ENCODE results near the gene POLR2A. TPM values are rescaled to one million over a fixed set of nuclear protein-coding genes. Genes with fewer than 3 reads are reported as not detected.

Gene POLR2A
- total RNA-seq, 6 experiments from 2014 or later, result 36.1 to 49.9 (median 46.0) TPM

DNA sequence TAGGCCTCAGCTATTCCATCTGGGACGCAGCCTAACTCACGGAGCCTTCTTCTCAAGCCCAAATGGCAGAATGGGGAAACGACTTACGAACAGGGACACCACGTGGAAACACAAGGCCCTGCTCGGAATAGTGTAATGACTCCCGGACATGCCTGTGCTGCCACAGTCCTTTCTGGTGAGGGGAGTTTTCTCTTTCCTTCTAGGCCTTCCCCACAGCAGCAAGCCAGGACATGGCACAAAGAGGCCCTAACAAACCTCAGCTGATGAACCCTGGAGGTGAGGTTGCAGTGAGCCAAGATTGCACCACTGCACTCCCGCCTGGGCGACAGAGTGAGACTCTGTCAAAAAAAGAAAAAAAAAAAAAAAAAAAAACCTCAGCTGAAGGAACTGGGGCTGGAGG is 20.1 kb upstream of the POLR2A start:
- TF ChIP-seq, protein P1, sequence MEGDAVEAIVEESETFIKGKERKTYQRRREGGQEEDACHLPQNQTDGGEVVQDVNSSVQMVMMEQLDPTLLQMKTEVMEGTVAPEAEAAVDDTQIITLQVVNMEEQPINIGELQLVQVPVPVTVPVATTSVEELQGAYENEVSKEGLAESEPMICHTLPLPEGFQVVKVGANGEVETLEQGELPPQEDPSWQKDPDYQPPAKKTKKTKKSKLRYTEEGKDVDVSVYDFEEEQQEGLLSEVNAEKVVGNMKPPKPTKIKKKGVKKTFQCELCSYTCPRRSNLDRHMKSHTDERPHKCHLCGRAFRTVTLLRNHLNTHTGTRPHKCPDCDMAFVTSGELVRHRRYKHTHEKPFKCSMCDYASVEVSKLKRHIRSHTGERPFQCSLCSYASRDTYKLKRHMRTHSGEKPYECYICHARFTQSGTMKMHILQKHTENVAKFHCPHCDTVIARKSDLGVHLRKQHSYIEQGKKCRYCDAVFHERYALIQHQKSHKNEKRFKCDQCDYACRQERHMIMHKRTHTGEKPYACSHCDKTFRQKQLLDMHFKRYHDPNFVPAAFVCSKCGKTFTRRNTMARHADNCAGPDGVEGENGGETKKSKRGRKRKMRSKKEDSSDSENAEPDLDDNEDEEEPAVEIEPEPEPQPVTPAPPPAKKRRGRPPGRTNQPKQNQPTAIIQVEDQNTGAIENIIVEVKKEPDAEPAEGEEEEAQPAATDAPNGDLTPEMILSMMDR (IDR thresholded peaks at IDR 0.05), result no peak
- TF ChIP-seq POLR2A (IDR thresholded peaks at IDR 0.05), result no peak

GRCh38 chr17:7465597-7466275 is 18.4 kb upstream of the POLR2A start:
- intact Hi-C loops (cut with DNase I), result no loop called here
- Histone ChIP-seq H3K27ac (no peak overlapping the region), H3K4me3 (no peak overlapping the region), H3K36me3 (peaks cover 0 to 3% (median 0%) of the 10 kb centered on the region in 4 donors), H3K4me1 (peaks cover 0 to 33% (median 8%) of the 10 kb centered on the region in 4 donors), H3K9me3 (no peaks in the 10 kb centered on the region), H3K27me3 (no peaks in the 10 kb centered on the region)
- WGBS (ENCODE audit: insufficient coverage, low coverage, low lambda C conversion rate, missing lambda C conversion rate), result 93% methylated on average over 17 of the region's 33 CpGs
- ATAC-seq (peak in 1 of 4 donors; percentile 8), DNase-seq (no peak)
- TF ChIP-seq, protein P1 (IDR thresholded peaks at IDR 0.05), result no peak

More for the DNA sequence above, 20.1 kb upstream of the POLR2A start:
- Histone ChIP-seq H3K27me3 (no peaks in the 10 kb centered on the region), H3K27ac (no peak overlapping the region), H3K4me1 (peaks cover 0 to 18% (median 6%) of the 10 kb centered on the region in 4 donors), H3K36me3 (peaks cover 0 to 3% (median 0%) of the 10 kb centered on the region in 4 donors), H3K4me3 (no peak overlapping the region), H3K9me3 (no peaks in the 10 kb centered on the region)
- no peak for ATAC-seq
- DNase-seq, result no peak
- WGBS (ENCODE audit: insufficient coverage, low coverage, low lambda C conversion rate, missing lambda C conversion rate), result 93% methylated on average over 6 of the region's 9 CpGs
- intact Hi-C loops (cut with DNase I), result no loop called here

DNA sequence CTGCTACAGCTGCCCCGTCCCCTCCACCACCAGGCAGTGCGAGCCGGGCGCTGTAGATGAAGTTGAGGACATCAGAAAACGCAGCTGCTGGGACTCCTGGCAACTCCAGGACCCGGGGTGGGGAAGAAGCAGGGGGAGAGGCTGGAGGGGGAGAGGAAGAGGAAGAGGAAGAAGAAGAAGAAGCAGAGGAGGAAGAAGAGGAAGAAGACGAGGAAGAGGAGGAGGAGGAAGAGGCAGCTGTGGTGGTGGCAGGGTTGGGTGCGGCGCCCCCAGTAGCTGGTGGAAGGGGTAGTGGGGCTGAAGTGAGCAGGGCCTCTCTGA is 17.9 kb upstream of the POLR2A start:
- 73% methylated on average over 8 of the region's 9 CpGs for WGBS (ENCODE audit: insufficient coverage, low coverage, low lambda C conversion rate, missing lambda C conversion rate)
- intact Hi-C loops (cut with DNase I), result no loop called here
- H3K27ac ChIP-seq, result peak overlapping the region in 2 of 3 donors; percentile 13 to 33

GRCh38 chr17:7466639-7467341 is 17.4 kb upstream of the POLR2A start:
- TF ChIP-seq, protein P1 (IDR thresholded peaks at IDR 0.05), result no peak
- no peak for TF ChIP-seq POLR2A (IDR thresholded peaks at IDR 0.05)
- Histone ChIP-seq H3K36me3 (peaks cover 0 to 3% (median 0%) of the 10 kb centered on the region in 4 donors), H3K4me1 (peaks cover 0 to 37% (median 9%) of the 10 kb centered on the region in 4 donors), H3K27me3 (no peaks in the 10 kb centered on the region), H3K4me3 (no peak overlapping the region), H3K9me3 (no peaks in the 10 kb centered on the region), H3K27ac (peak overlapping the region in 2 of 3 donors; percentile 33 to 43)
- 20% methylated on average over 2 of the region's 16 CpGs for WGBS (ENCODE audit: insufficient coverage, low coverage, low lambda C conversion rate, missing lambda C conversion rate)
- intact Hi-C loops (cut with DNase I), result no loop called here
- ATAC-seq, result peak; percentile 51 to 58 (median 56)
- DNase-seq, result peak in 2 of 3 donors; percentile 78

More for the DNA sequence above, 17.9 kb upstream of the POLR2A start:
- Histone ChIP-seq H3K4me3 (no peak overlapping the region), H3K27me3 (no peaks in the 10 kb centered on the region), H3K36me3 (peaks cover 0 to 3% (median 0%) of the 10 kb centered on the region in 4 donors), H3K9me3 (no peaks in the 10 kb centered on the region), H3K4me1 (peaks cover 0 to 37% (median 9%) of the 10 kb centered on the region in 4 donors)
- TF ChIP-seq POLR2A (IDR thresholded peaks at IDR 0.05), result no peak
- TF ChIP-seq, protein P1 (IDR thresholded peaks at IDR 0.05), result no peak
- DNase-seq (no peak), ATAC-seq (no peak)

All from right lobe of liver (tissue), 6 donors.